ENCODE data around the gene CERS6. TPM values are rescaled to one million over a fixed set of nuclear protein-coding genes. Genes with fewer than 3 reads are reported as not detected.

The CERS6 gene
- total RNA-seq, 2 donors from 2014 or later: 13.7 to 15.8 TPM

DNA sequence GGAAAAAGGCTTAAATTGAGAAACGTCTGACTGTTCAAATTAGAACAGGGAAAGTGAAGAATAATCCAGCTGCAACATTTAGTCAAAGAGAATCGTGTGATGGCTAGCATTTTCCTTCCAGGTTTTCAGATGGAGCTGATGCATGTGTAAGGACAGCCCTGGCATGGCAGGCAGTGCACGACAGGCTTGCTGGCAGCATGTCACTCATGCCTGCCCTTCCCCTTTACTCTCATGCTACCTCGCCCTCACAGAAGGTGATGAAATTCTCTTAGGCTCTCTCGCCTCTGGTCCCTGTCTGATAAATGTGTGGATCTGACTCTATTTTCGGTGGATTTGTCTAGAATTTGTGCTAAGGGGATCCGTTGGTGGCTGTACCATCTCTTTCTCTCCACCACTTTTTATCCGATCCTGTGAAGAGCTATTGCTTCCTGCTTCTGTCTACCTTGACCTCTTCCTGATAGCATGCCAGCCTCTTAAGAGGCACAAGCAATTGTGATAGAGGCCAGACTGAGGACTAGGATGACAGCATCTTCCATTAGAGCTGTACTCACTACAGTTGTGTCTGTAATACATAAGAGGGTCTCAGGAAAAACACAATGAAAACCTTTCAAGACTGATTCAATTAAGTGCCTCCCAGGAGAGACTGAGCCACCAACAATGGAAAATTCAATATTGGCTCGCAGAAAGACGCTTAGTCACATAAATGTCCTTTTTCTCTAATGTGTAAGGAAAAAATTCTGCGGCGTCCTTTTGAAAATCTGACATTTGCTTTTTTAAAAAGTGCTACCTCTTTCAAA is 280.8 kb downstream of the CERS6 start:
- no peak for ATAC-seq (ENCODE audit: insufficient number of reproducible peaks, low FRiP score, low read depth)
- TF ChIP-seq, protein P1, sequence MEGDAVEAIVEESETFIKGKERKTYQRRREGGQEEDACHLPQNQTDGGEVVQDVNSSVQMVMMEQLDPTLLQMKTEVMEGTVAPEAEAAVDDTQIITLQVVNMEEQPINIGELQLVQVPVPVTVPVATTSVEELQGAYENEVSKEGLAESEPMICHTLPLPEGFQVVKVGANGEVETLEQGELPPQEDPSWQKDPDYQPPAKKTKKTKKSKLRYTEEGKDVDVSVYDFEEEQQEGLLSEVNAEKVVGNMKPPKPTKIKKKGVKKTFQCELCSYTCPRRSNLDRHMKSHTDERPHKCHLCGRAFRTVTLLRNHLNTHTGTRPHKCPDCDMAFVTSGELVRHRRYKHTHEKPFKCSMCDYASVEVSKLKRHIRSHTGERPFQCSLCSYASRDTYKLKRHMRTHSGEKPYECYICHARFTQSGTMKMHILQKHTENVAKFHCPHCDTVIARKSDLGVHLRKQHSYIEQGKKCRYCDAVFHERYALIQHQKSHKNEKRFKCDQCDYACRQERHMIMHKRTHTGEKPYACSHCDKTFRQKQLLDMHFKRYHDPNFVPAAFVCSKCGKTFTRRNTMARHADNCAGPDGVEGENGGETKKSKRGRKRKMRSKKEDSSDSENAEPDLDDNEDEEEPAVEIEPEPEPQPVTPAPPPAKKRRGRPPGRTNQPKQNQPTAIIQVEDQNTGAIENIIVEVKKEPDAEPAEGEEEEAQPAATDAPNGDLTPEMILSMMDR (IDR thresholded peaks at IDR 0.05): no peak
- DNase-seq (ENCODE audit: low spot score): no peak
- no peak overlapping the region for H3K27ac ChIP-seq
- no peaks in the 10 kb centered on the region for H3K9me3 ChIP-seq
- H3K4me3 ChIP-seq: no peak overlapping the region
- H3K36me3 ChIP-seq: no peaks in the 10 kb centered on the region
- no peaks in the 10 kb centered on the region for H3K4me1 ChIP-seq (ENCODE audit: control insufficient read depth in 1 of 2, low read depth in 2 of 2)
- H3K27me3 ChIP-seq (replicated peaks; ENCODE audit: insufficient read depth): no peaks in the 10 kb centered on the region

DNA sequence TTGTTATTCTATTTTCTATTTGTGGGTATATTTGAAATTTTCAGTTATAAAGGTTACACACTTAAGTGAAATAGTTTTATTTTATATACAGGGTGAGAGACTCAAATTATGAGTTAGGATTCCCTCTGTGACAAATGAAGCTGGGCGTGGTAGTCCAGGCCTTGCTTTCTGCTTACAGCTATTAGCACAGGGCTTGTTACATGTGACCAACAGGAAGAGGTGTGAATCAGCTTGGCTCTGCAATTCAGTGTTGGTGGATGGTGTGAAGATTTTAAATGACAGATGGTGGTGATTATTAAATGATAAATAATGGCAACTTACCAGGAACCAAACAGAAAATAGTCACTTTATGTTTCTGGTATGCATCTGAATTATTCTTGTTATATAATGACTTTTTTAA is 282.0 kb downstream of the CERS6 start:
- Histone ChIP-seq H3K36me3 (no peaks in the 10 kb centered on the region), H3K4me3 (no peak overlapping the region), H3K27me3 (replicated peaks; ENCODE audit: insufficient read depth) (no peaks in the 10 kb centered on the region), H3K9me3 (no peaks in the 10 kb centered on the region), H3K27ac (no peak overlapping the region), H3K4me1 (ENCODE audit: control insufficient read depth in 1 of 2, low read depth in 2 of 2) (no peaks in the 10 kb centered on the region)
- ATAC-seq (ENCODE audit: insufficient number of reproducible peaks, low FRiP score, low read depth): no peak
- DNase-seq (ENCODE audit: low spot score): no peak
- TF ChIP-seq, protein P1 (IDR thresholded peaks at IDR 0.05): no peak

DNA sequence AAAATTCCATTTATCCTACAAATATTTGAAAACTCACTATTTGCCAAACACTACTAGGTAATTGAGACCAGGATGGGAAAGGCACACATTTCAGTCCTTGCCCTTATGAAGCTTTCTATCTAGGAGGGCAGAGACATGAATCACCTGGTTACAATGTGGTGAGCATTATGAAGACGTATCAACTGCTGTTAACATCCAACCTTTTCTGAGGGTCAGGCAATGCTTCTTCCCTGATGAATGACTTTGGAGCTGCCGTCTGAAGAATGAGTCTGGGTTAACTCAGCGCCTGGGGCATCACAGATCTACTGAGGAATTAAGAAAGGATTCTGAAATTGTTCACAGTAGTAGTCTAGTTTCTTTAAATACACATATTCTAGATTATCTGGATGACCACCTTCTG is 284.3 kb downstream of the CERS6 start:
- H3K27ac ChIP-seq: no peak overlapping the region
- H3K9me3 ChIP-seq: no peaks in the 10 kb centered on the region
- TF ChIP-seq, protein P1 (IDR thresholded peaks at IDR 0.05): no peak
- DNase-seq (ENCODE audit: low spot score): no peak
- no peak overlapping the region for H3K4me3 ChIP-seq
- H3K27me3 ChIP-seq (replicated peaks; ENCODE audit: insufficient read depth): no peaks in the 10 kb centered on the region
- no peaks in the 10 kb centered on the region for H3K4me1 ChIP-seq (ENCODE audit: control insufficient read depth in 1 of 2, low read depth in 2 of 2)
- H3K36me3 ChIP-seq: no peaks in the 10 kb centered on the region
- ATAC-seq (ENCODE audit: insufficient number of reproducible peaks, low FRiP score, low read depth): no peak

DNA sequence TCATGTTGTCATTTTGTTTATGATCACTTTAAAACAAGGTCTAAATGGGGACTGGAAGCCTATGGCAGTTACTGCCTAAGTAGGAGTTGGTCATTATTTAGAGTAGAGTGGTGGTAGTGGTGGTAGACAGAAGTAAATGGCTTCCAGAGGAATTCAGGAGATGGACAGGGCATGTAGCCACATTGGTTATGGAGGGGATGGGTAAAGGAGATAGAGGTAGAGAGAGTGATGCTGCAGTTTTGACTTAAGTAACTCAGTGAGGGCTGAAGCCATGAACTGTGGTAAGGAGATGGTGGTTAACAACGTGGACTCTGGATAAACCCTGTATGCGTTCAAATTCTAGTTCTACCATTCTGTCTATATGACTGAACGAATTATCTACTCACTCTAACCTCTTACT is 284.7 kb downstream of the CERS6 start:
- no peak overlapping the region for H3K27ac ChIP-seq
- H3K4me1 ChIP-seq (ENCODE audit: control insufficient read depth in 1 of 2, low read depth in 2 of 2): no peaks in the 10 kb centered on the region
- no peak for DNase-seq (ENCODE audit: low spot score)
- no peaks in the 10 kb centered on the region for H3K9me3 ChIP-seq
- H3K4me3 ChIP-seq: no peak overlapping the region
- TF ChIP-seq, protein P1 (IDR thresholded peaks at IDR 0.05): no peak
- no peaks in the 10 kb centered on the region for H3K27me3 ChIP-seq (replicated peaks; ENCODE audit: insufficient read depth)
- no peak for ATAC-seq (ENCODE audit: insufficient number of reproducible peaks, low FRiP score, low read depth)
- H3K36me3 ChIP-seq: no peaks in the 10 kb centered on the region

DNA sequence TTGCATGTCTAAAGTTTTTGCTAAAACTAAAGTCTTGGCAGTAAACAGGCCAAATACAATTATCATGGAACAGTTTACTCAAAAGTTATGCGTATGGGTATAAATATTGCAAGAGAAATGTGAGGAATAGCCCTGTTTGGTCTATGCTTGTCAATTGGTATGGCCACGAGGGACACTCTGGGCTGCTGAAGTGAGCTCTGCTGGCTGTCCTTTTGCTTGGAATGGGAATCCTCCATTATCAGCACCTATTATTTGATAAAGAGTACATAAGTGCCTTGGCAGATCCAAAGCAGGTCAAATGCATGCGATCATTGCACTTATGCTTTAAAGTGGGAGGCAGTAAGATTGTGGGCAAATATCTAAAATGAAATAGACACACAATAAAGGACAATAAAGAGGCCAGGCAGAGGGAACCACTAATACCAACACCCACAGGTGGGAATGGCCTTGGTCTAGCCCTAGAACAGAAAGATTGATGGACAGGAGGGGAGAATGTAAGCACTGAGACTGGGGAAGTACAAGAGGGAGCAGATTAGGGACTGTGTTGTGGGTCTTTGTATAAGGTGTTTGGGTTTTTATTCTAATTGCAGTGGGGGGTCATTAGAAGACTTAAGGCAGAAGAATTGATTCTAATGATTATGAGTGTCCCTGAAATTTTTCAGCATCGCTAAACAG is 286.3 kb downstream of the CERS6 start:
- DNase-seq (ENCODE audit: low spot score): no peak
- Histone ChIP-seq H3K4me1 (ENCODE audit: control insufficient read depth in 1 of 2, low read depth in 2 of 2) (no peaks in the 10 kb centered on the region), H3K36me3 (no peaks in the 10 kb centered on the region), H3K27me3 (replicated peaks; ENCODE audit: insufficient read depth) (no peaks in the 10 kb centered on the region), H3K4me3 (no peak overlapping the region), H3K9me3 (no peaks in the 10 kb centered on the region), H3K27ac (no peak overlapping the region)
- ATAC-seq (ENCODE audit: insufficient number of reproducible peaks, low FRiP score, low read depth): no peak
- TF ChIP-seq, protein P1 (IDR thresholded peaks at IDR 0.05): no peak
